ENCODE data around the gene MINK1. TPM values are rescaled to one million over a fixed set of nuclear protein-coding genes. Genes with fewer than 3 reads are reported as not detected.

The MINK1 gene
- total and polyA plus RNA-seq, 2 donors (not counting 1 experiment from before 2014, with no cell fraction given), result 109 to 160 TPM

DNA sequence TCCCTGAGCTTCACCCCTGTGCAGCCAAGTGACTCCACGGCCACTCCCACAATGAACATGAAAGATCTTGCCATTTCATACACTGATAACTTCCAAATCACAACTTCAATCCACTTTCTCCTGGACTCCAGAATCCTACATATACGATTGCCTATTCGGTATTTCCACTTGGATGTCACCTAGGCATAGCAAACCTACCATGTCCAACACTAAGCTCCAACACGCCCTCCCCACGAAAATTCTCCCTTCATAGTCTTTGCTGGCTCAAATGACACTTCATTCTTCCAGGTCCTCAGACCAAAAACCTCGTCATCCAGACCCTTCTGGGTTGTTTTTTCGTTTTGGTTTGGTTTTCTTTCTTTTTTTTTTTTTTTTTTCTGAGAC lies 42.4 kb upstream of the MINK1 start:
- peaks cover 22% of the 10 kb centered on the region for H3K27me3 Mint-ChIP-seq
- peak overlapping the region; percentile 93 for H3K27ac Mint-ChIP-seq
- peaks cover 26% of the 10 kb centered on the region for H3K4me1 Mint-ChIP-seq
- H3K4me3 Mint-ChIP-seq, result peak overlapping the region; percentile 94
- TF ChIP-seq, protein P1, sequence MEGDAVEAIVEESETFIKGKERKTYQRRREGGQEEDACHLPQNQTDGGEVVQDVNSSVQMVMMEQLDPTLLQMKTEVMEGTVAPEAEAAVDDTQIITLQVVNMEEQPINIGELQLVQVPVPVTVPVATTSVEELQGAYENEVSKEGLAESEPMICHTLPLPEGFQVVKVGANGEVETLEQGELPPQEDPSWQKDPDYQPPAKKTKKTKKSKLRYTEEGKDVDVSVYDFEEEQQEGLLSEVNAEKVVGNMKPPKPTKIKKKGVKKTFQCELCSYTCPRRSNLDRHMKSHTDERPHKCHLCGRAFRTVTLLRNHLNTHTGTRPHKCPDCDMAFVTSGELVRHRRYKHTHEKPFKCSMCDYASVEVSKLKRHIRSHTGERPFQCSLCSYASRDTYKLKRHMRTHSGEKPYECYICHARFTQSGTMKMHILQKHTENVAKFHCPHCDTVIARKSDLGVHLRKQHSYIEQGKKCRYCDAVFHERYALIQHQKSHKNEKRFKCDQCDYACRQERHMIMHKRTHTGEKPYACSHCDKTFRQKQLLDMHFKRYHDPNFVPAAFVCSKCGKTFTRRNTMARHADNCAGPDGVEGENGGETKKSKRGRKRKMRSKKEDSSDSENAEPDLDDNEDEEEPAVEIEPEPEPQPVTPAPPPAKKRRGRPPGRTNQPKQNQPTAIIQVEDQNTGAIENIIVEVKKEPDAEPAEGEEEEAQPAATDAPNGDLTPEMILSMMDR (IDR thresholded peaks at IDR 0.05), result no peak
- no peak for TF ChIP-seq EZH2 (IDR thresholded peaks at IDR 0.05; ENCODE audit: borderline replicate concordance, insufficient read depth, low read depth, low read length, poor library complexity, severe bottlenecking)
- H3K9me3 ChIP-seq (ENCODE audit: control extremely low read depth in 1 of 3, control insufficient read depth in 2 of 3, insufficient read depth in 1 of 3, low read length in 2 of 3), result peaks cover 0 to 21% (median 0%) of the 10 kb centered on the region in 3 donors
- H2AFZ ChIP-seq (ENCODE audit: insufficient read depth, low read depth, low read length, poor library complexity, severe bottlenecking), result peak overlapping the region; percentile 86
- intact Hi-C loops (cut with micrococcal nuclease), result loop anchor here (1.0 to 10.0 kb wide), 5 partner anchors 16 to 226 kb away; partner anchors contain the start of genes ARRB2, GGT6, MED11 and PLD2
- peaks cover 22 to 30% of the 10 kb centered on the region in 2 donors for H3K4me1 ChIP-seq (ENCODE audit: control insufficient read depth in 2 of 2, insufficient read depth in 2 of 2, low read length in 2 of 2)
- CTCF ChIA-PET, result interaction anchor here (0.6 to 3.2 kb wide), 17 partner anchors 8 to 149 kb away, joined by 3 to 36 read pairs (median 5); partner anchors contain the start of genes ARRB2, MED11, MINK1 and RNF167
- H3K36me3 ChIP-seq (replicated peaks in 1 of 2; ENCODE audit: control extremely low read depth in 1 of 2, control insufficient read depth in 1 of 2, extremely low read depth in 1 of 2, insufficient read depth in 2 of 2, low read length in 1 of 2), result no peaks in the 10 kb centered on the region
- H3K79me2 ChIP-seq (ENCODE audit: control insufficient read depth, insufficient read depth, low read length), result no peaks in the 10 kb centered on the region
- H3K27me3 ChIP-seq (replicated peaks in 1 of 4; ENCODE audit: control extremely low read depth in 1 of 4, control insufficient read depth in 3 of 4, insufficient read depth in 4 of 4, low read length in 3 of 4), result peaks cover 0 to 38% (median 24%) of the 10 kb centered on the region in 4 experiments
- H3K27ac ChIP-seq (ENCODE audit: low read length in 2 of 2), result peak overlapping the region in 1 of 2 donors; percentile 53
- POLR2A ChIA-PET, result interaction anchor here (1.0 to 1.7 kb wide), 8 partner anchors 16 to 177 kb away, joined by 3 to 5 read pairs (median 4); partner anchors contain the start of genes MED11, MINK1, PLD2 and SPAG7
- peak overlapping the region; percentile 95 for H3K4me2 ChIP-seq (replicated peaks; ENCODE audit: low read depth, low read length, poor library complexity, severe bottlenecking)
- H3K4me3 ChIP-seq (ENCODE audit: control extremely low read depth in 1 of 5, extremely low read depth in 1 of 5, insufficient read depth in 1 of 5, low read depth in 2 of 5, low read length in 4 of 5), result peak overlapping the region; percentile 27 to 70 (median 63)
- WGBS (ENCODE audit: insufficient coverage), result 76% methylated on average over 3 of the region's 7 CpGs
- no peaks in the 10 kb centered on the region for H4K20me1 ChIP-seq (ENCODE audit: control insufficient read depth, insufficient read depth, low read length, poor library complexity, severe bottlenecking)
- DNase-seq, result no peak
- H3K9me3 Mint-ChIP-seq (ENCODE audit: insufficient read depth), result no peaks in the 10 kb centered on the region
- ATAC-seq (ENCODE audit: low read depth), result no peak
- H3K9ac ChIP-seq (ENCODE audit: low read length), result peak overlapping the region; percentile 70

DNA sequence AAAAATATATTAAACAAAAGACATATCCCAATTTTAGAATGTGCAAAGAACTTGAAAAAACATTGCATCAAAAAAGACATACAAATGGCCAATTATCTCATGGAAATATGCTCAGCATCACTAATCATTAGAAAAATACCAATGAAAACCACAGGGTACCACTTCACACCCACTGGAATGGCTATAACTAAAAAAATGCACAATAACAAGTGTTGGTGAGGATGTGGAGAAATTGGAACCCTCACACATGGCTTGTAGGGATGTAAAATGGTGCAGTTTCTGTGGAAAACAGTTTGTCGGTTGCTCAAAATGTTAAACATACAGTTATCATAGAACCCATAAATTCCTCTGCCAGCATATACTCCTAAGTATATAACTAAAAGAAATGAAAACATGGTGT lies 38.0 kb upstream of the MINK1 start:
- peak overlapping the region; percentile 90 for H3K4me2 ChIP-seq (replicated peaks; ENCODE audit: low read depth, low read length, poor library complexity, severe bottlenecking)
- POLR2A ChIA-PET, result no interaction called here
- no peak for ATAC-seq (ENCODE audit: low read depth)
- H3K27me3 ChIP-seq (replicated peaks in 1 of 4; ENCODE audit: control extremely low read depth in 1 of 4, control insufficient read depth in 3 of 4, insufficient read depth in 4 of 4, low read length in 3 of 4), result no peaks in the 10 kb centered on the region
- H3K79me2 ChIP-seq (ENCODE audit: control insufficient read depth, insufficient read depth, low read length), result peaks cover 6% of the 10 kb centered on the region
- H3K9me3 ChIP-seq (ENCODE audit: control extremely low read depth in 1 of 3, control insufficient read depth in 2 of 3, insufficient read depth in 1 of 3, low read length in 2 of 3), result no peaks in the 10 kb centered on the region
- H3K27me3 Mint-ChIP-seq, result no peaks in the 10 kb centered on the region
- H3K27ac Mint-ChIP-seq, result peak overlapping the region; percentile 97
- no peak overlapping the region for H3K27ac ChIP-seq (ENCODE audit: low read length in 2 of 2)
- no peak overlapping the region for H3K9ac ChIP-seq (ENCODE audit: low read length)
- H3K4me3 Mint-ChIP-seq, result no peak overlapping the region
- TF ChIP-seq, protein P1 (IDR thresholded peaks at IDR 0.05), result no peak
- TF ChIP-seq EZH2 (IDR thresholded peaks at IDR 0.05; ENCODE audit: borderline replicate concordance, insufficient read depth, low read depth, low read length, poor library complexity, severe bottlenecking), result no peak
- H3K4me1 Mint-ChIP-seq, result peaks cover 19% of the 10 kb centered on the region
- DNase-seq, result no peak
- peaks cover 12 to 22% of the 10 kb centered on the region in 2 donors for H3K4me1 ChIP-seq (ENCODE audit: control insufficient read depth in 2 of 2, insufficient read depth in 2 of 2, low read length in 2 of 2)
- intact Hi-C loops (cut with micrococcal nuclease), result loop anchor here (10.0 kb wide), 1 partner anchor 230 kb away; the partner anchor contains the start of gene GGT6
- H3K4me3 ChIP-seq (ENCODE audit: control extremely low read depth in 1 of 5, extremely low read depth in 1 of 5, insufficient read depth in 1 of 5, low read depth in 2 of 5, low read length in 4 of 5), result peak overlapping the region in 1 of 5 experiments; percentile 94
- H3K9me3 Mint-ChIP-seq (ENCODE audit: insufficient read depth), result no peaks in the 10 kb centered on the region
- CTCF ChIA-PET, result no interaction called here
- H4K20me1 ChIP-seq (ENCODE audit: control insufficient read depth, insufficient read depth, low read length, poor library complexity, severe bottlenecking), result no peaks in the 10 kb centered on the region
- WGBS (ENCODE audit: insufficient coverage), result no CpG with 5 or more reads among the region's 1 CpG
- peaks cover 0 to 22% of the 10 kb centered on the region in 2 experiments for H3K36me3 ChIP-seq (replicated peaks in 1 of 2; ENCODE audit: control extremely low read depth in 1 of 2, control insufficient read depth in 1 of 2, extremely low read depth in 1 of 2, insufficient read depth in 2 of 2, low read length in 1 of 2)
- peak overlapping the region; percentile 92 for H2AFZ ChIP-seq (ENCODE audit: insufficient read depth, low read depth, low read length, poor library complexity, severe bottlenecking)
